ENCODE data around the gene IGF2. TPM values are rescaled to one million over a fixed set of nuclear protein-coding genes. Genes with fewer than 3 reads are reported as not detected.

The IGF2 gene, protein sequence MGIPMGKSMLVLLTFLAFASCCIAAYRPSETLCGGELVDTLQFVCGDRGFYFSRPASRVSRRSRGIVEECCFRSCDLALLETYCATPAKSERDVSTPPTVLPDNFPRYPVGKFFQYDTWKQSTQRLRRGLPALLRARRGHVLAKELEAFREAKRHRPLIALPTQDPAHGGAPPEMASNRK
- 10 to 100 TPM in 3 of 4 donors, 1 to 10 TPM in 1; 8.2 to 19.8 (median 12.2) TPM for total RNA-seq

DNA sequence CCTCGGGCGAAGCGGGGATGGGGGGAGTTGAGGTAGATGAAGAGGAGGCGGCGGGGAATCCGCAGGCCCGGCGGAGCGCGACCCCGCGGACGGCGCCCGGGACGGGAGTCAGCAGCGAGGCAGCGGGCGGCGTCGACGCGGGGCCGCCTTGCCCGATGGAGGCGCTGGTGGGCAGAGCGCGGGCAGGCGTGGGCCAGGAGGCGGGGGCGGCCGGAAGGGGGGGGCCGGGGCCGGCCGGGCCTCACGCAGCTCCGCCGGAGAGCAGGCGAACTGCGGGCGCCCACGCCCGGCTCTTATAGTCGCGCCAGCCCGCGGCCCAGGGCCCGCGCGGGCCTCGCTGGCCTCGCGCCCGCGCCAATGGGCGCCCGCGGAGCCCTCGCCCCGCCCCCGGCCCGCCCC is at the start of gene IGF2:
Gene IGF2 (minus strand): TSS at position 267 of the 399 bp plus-strand sequence. CDS start 3,866 bp downstream, outside the sequence.
- DNase-seq: no peak
- Histone ChIP-seq H3K27me3 (peaks cover 99% of the 10 kb centered on the region), H3K4me3 (peak within 1 kb of the TSS in 3 of 4 donors; percentile 16 to 47 (median 17)), H3K4me1 (peaks cover 0 to 36% (median 13%) of the 10 kb centered on the region in 4 donors), H3K9me3 (no peaks in the 10 kb centered on the region), H3K27ac (no peak within 1 kb of the TSS), H3K36me3 (no peaks in the 10 kb centered on the region)
- WGBS, 2 donors (ENCODE audit: low coverage in 1 of 2): 7% methylated on average over 13 of the region's 62 CpGs; no CpG with 5 or more reads in 1 of the 2 donors
- in situ Hi-C loops (cut with MboI; ENCODE audit: low pct_ligation_motif_present in 1 of 4, low pct_unique_long_range_greater_than_20kb in 1 of 4, low sequenced_read_pairs in 3 of 4) (no loop called here), intact Hi-C loops (cut with DNase I; ENCODE audit: low total_unique reads) (no loop called here)
- TF ChIP-seq EP300 (IDR thresholded peaks at IDR 0.05; ENCODE audit: low read depth) (no peak), CTCF (IDR thresholded peaks at IDR 0.05) (no peak), POLR2AphosphoS5 (IDR thresholded peaks at IDR 0.05) (no peak), POLR2A (IDR thresholded peaks at IDR 0.05) (no peak)

DNA sequence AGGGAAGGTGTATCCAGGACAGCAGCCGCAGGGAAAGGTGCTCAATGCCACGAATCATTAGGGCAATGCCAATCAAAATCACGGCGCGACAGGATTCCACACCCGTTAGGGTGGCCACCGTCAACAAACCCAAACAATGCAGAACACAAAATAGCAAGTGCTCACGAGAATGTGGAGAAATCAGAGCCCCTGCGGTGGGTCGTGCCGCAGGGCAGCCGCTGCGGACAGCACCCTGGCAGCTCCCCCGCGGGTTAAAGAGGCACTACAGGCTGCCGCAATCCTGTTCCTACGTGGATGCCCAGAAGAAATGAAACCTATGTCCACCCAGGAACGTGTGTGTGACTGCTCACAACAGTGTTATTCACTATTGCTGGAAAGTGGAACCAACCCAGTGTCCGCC is 49.6 kb upstream of the IGF2 start:
- intact Hi-C loops (cut with DNase I; ENCODE audit: low total_unique reads): no loop called here

DNA sequence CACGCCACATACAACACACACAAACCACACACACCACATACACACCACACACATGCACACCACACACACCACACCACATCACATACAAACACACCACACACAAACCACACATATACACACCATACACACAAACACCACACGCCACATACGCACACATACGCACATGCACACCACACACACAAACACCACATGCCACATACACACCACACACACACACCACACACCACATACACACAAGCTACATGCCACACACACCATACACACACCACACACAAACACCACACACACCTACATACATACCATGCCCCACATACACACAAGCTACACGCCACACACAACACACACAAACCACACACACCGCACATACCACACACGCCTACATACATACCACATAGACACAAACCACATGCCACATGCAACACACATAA is 48.1 kb upstream of the IGF2 start:
- H3K27ac ChIP-seq: no peak overlapping the region
- H3K4me1 ChIP-seq: no peaks in the 10 kb centered on the region
- WGBS, 2 donors (ENCODE audit: low coverage in 1 of 2): 93 to 100% methylated on average over 3 to 7 of the region's 7 CpGs
- in situ Hi-C loops (cut with MboI; ENCODE audit: low pct_ligation_motif_present in 1 of 4, low pct_unique_long_range_greater_than_20kb in 1 of 4, low sequenced_read_pairs in 3 of 4): loop anchor here in 1 of 4 donors (25.0 kb wide), 2 partner anchors 100 to 225 kb away; partner anchors contain the start of gene TSSC4
- H3K4me3 ChIP-seq: no peak overlapping the region
- H3K27me3 ChIP-seq: peaks cover 62% of the 10 kb centered on the region
- no peaks in the 10 kb centered on the region for H3K36me3 ChIP-seq
- intact Hi-C loops (cut with DNase I; ENCODE audit: low total_unique reads): no loop called here
- H3K9me3 ChIP-seq: no peaks in the 10 kb centered on the region
- DNase-seq: no peak
- TF ChIP-seq EP300 (IDR thresholded peaks at IDR 0.05; ENCODE audit: low read depth) (no peak), POLR2AphosphoS5 (IDR thresholded peaks at IDR 0.05) (no peak), CTCF (IDR thresholded peaks at IDR 0.05) (no peak), POLR2A (IDR thresholded peaks at IDR 0.05) (no peak)

More for the DNA sequence above, 49.6 kb upstream of the IGF2 start:
- 88 to 95% methylated on average over 7 to 19 of the region's 19 CpGs for WGBS, 2 donors (ENCODE audit: low coverage in 1 of 2)
- no peak for DNase-seq
- peaks cover 52% of the 10 kb centered on the region for H3K27me3 ChIP-seq
- H3K4me1 ChIP-seq: peaks cover 0 to 3% (median 0%) of the 10 kb centered on the region in 4 donors
- no peaks in the 10 kb centered on the region for H3K36me3 ChIP-seq
- no peak overlapping the region for H3K27ac ChIP-seq
- H3K9me3 ChIP-seq: no peaks in the 10 kb centered on the region
- TF ChIP-seq CTCF (IDR thresholded peaks at IDR 0.05): no peak
- no peak for TF ChIP-seq POLR2AphosphoS5 (IDR thresholded peaks at IDR 0.05)
- TF ChIP-seq POLR2A (IDR thresholded peaks at IDR 0.05): no peak
- no peak for TF ChIP-seq EP300 (IDR thresholded peaks at IDR 0.05; ENCODE audit: low read depth)
- no peak overlapping the region for H3K4me3 ChIP-seq
- in situ Hi-C loops (cut with MboI; ENCODE audit: low pct_ligation_motif_present in 1 of 4, low pct_unique_long_range_greater_than_20kb in 1 of 4, low sequenced_read_pairs in 3 of 4): loop anchor here in 1 of 4 donors (25.0 kb wide), 2 partner anchors 99 to 224 kb away; partner anchors contain the start of gene TSSC4

DNA sequence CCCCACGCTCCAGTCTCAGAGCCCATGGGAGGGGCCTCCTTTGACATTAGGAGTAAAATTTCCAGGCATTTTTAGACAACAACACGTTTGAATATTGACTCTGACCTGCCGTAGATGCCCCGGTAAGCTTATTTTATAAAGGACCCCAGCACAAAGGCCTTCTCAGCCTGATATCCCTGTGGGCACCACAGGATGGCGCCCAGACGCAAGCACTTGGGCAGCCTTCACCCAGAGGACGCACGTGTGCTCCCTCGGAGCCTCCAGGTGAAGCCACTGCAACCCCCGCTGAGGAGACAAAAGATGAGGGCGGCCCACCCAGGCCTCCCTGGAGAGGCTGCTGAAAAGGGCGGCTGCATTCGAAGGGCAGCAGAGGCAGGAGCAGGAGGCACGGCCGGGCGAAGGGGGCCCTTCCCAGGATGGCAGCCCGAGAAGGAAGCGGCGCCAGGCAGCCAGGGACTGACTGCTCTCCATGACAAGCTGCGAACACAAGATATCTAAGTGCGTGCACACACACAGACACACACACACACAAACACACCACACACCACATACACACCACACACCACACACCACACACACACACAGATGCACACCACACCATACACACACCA is 47.6 kb upstream of the IGF2 start:
- H3K27me3 ChIP-seq: peaks cover 66% of the 10 kb centered on the region
- no peak overlapping the region for H3K27ac ChIP-seq
- no peaks in the 10 kb centered on the region for H3K9me3 ChIP-seq
- no peak overlapping the region for H3K4me3 ChIP-seq
- H3K36me3 ChIP-seq: no peaks in the 10 kb centered on the region
- intact Hi-C loops (cut with DNase I; ENCODE audit: low total_unique reads) (no loop called here), in situ Hi-C loops (cut with MboI; ENCODE audit: low pct_ligation_motif_present in 1 of 4, low pct_unique_long_range_greater_than_20kb in 1 of 4, low sequenced_read_pairs in 3 of 4) (loop anchor here in 1 of 4 donors (25.0 kb wide), 2 partner anchors 101 to 226 kb away; partner anchors contain the start of gene TSSC4)
- TF ChIP-seq POLR2AphosphoS5 (IDR thresholded peaks at IDR 0.05) (no peak), CTCF (IDR thresholded peaks at IDR 0.05) (peak; percentile 31 to 60 (median 52)), EP300 (IDR thresholded peaks at IDR 0.05; ENCODE audit: low read depth) (no peak), POLR2A (IDR thresholded peaks at IDR 0.05) (no peak)
- no peaks in the 10 kb centered on the region for H3K4me1 ChIP-seq
- 13 to 20% methylated on average over 2 to 21 of the region's 21 CpGs for WGBS, 2 donors (ENCODE audit: low coverage in 1 of 2)
- DNase-seq: peak; percentile 31
